Activated CD4-positive, alpha-beta T cell treated with anti-CD3 and anti-CD28 coated beads, Interleukin-2, amount 50 U/mL, for 24 hours (primary cell): Measurements from ENCODE around the gene SLC22A15.
"Not testable (repeated sequence)": the region's sequence is repeated elsewhere in the genome, so short reads cannot be mapped to it uniquely, and the experiment has no call there.

Experiments
- DNase-seq, 2 donors: peaks; one replicate each; pipeline ENCODE4 v3.0.0-alpha.2; 2020; ENCODE audit warnings: low read depth in 1 of 2, low spot score in 1 of 2

SLC22A15 gene

DNA sequence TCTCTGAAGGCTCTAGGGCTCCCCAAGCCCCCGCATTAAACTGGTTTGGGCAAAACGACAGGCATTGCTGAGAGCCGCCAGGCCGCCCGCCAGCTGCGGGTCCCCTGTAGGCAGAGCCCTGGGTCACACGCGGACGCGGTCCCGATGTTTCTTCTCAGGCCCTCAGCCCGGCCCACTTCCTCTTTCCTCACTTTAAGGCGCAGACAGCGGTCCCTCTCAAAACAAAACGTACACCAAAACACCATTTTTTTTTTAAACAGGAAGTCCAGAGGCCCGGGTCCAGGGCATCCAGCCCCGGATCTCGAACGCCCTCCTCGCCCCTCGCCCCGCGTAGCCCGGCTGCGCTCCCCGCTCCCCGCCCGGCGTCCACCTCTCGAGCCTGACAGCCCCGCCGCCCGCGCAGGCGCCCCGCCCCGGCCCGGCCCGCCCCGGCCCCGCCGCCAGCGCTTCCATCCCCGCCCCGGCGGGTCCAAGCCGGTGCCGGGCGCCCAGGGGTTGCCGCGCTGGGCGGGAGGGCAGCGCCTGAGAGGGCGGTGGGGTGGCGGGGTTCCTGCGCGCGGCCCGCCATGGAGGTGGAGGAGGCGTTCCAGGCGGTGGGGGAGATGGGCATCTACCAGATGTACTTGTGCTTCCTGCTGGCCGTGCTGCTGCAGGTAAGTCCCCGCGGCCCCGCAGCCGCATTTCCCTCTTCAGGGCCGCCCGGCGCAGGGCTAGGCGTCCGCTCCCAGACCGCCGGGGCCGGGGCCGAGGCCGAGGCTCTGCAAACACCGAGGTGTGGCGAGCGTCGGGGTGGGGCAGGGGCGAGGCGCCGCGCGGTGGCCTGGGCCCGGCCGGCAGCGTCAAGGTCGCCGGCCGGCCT lies at the start of gene SLC22A15:
SLC22A15 (plus strand) TSS at position 452 of the 859 bp plus-strand sequence; CDS start at position 567, 115 bp downstream.
- peak in 1 of 2 donors; percentile 5 for DNase-seq

DNA sequence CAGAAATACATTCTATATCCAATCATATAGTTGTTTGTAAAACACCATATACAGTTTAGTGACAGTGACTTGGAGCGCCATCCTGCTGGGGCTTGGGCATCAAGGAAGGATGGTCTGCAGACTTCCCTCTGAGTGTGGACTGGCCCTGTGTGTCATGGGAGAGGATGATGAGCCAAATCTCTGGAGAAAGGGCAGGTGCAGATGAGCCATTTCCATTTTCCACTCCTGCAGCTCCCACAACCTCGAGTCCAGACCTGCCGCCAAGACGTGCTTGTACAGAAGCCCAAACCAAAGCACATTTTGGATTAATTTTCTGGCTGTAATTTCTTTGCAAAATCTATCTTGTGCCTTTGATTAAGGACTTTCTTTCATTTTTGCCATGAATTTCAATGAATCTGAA lies 48.3 kb upstream of the SLC22A15 start:
- DNase-seq: no peak

DNA sequence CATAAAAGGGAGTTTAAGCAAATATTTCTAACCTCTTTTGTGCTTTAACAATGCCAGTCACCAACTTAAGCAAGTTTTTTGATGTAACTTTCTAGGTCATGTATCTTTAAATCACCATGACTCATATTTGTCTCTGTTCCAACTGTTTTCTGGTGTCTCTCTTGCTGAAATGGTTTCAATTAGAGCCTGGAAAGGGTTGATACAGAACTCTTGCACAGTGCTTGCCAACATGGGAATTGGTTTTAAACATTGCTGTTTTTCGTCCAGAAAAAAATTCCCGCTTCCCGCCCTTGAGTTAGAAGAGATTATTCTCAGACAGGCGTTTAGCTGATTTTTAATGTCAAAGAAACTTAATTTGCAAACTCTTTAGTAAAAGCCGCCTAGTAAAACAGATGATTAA lies 46.4 kb upstream of the SLC22A15 start:
- no peak for DNase-seq

DNA sequence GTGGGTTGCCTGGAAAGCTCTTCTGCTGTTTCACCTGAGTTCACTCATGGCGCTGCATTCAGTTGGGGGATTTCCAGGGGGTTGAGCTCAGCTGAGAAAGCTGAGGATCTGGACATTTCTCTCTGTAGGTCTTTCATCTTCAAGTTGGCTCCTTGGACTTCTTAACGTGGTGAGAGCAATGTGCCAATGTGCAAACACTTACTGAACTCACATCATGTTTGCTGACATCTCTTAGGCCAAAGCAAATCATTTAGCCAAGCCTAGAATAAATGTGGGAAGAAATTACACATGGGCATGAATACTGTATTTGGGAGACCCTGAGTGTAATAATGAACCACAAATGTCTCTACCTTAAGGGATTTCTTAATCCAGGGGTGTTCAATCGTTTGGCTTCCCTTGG lies 42.7 kb upstream of the SLC22A15 start:
- no peak for DNase-seq

DNA sequence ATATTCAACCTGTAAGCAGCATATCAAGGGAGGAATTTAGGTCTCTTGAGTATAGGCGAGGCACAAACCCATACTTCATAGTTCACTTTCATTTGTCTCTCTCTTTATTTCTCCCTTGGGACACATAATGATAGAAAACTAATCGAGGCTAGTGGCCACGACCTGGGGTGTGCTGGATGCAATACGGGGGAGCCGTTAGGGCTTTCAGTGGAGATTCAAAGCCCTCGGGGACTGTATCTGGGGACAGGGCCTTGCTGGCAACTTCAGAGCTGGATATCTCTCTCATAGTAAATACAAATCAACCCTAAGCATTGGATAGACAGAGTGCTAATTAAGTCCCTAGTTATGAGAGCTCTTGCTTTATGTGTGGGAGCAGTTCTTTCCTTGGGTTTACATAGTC lies 36.9 kb upstream of the SLC22A15 start:
- no peak for DNase-seq

DNA sequence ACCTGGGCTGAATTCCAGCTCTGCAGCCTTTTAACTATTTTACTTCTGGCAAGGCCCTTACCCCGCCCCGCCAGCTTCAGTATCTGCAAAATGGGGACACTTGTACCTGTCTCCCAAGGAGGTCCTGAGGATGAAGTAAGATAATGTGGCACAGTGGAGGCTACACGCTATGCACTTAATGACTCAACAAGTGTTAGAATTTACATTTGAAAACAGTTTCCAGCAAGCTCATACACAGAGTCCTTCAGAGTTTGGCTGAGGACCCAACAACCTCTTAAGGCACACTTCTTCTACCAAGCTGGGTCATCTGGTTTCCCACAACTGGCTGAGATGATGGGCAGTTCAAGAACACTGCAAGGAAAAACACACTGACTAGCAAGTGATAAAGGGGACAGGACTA lies 30.2 kb upstream of the SLC22A15 start:
- DNase-seq: no peak

DNA sequence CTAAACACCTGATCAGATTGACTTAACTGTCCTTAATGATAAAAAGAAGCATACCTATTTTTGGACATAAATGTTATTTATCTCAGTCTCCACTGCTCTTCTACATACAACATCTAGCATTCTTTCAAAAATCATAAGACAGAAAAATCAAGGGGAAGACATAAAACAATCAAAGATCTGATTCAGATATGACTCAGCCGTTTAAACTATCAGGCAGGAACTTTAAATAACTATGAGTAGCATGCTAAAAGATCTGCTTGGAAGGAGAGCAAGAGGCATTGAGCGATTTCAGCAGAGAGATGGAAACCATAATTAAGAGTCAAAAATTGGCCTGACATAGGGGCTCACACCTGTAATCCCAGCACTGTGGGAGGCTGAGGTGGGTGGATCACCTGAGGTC lies 27.2 kb upstream of the SLC22A15 start:
- DNase-seq: no peak

DNA sequence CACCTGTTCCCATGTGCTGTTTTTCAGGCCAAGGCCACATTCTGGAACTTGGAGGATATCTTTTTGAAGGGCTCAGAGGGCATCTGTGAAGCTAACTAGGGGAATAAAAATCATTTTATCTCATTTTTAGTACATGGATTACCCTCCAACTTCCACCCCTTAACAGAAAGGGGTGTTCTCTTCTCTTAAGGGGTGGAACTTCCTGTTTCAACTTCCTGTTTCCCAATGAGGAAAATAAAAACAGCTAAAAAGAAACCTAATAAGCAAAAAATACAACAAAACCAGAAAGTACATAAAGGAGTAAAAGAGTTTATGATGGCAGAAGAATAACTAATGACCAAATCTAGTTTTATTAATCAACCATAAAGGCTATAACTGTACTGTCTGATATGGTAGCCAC lies 24.8 kb upstream of the SLC22A15 start:
- no peak for DNase-seq

DNA sequence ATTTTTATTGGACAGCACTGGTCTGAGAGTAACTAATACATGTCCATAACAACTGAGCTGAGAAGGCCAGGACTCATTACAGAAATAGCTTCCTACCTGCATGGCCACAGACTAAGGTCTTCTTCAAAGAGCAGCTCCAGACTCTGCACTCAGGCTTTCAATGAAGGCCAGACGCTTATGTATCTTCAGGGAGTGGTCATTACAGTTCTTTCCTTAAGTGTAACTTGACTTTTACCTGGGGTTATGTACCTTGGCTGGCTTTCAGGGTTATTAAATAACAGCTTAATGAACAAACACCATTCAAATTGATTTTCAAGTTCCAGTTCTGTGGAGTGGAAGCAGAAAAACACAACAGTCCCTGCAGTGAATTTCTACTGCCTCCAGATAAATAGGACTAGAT lies 23.8 kb upstream of the SLC22A15 start:
- DNase-seq: no peak

DNA sequence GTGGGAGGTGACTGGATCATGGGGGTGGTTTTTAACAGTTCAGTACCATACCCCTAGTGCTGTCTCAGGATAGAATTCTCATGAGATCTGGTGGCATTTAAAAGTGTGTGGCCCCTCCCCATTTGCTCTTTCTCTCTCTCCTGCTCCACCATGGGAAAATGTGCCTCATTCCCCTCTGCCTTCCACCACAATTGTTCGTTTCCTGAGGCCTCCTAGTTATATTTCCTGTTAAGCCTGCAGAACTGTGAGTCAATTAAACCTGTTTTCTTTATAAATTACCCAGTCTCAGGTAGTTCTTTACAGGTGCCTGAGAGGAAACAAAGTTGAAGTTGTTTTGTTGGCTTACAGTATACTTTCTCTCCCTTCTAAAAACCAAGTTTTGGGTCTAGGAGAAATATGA lies 23.1 kb upstream of the SLC22A15 start:
- no peak for DNase-seq

DNA sequence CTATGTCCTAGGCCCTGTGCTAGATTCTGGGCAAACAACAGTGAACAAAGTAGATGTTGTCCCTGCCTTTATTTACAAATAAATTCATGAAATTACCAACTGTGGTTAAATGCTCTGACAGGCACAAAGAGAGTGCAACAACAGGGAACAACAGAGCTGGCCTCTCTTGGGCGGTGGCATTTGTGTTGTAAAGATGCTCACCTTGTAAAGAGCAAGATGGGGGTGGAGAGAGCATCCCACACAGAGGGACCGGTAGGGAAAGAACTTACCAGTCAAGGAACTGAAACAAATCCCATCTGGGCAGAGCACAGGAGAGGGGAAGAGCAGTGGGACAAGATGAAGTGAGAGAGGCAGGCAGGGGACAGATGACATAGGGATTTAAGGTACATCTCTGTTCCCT lies 21.6 kb upstream of the SLC22A15 start:
- no peak for DNase-seq

DNA sequence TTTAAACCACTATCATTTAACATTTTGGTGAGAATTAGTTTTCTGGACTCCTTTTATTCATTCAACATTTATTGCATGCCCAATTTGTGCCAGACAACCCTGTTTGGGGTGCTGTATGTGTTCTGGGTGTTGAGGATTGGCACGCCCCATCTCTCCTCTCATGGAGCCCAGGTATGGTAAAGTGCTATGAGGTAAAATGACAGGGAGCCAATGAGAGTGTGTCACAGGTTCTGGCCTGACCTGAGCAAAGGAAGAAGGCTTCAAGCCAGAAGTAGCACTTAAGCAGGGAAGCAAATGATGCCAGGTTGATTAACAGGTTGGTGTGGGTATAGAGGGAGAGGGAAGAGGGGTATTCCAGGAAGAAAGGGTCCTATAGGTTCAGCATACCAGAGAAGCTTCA lies 21.1 kb upstream of the SLC22A15 start:
- no peak for DNase-seq

DNA sequence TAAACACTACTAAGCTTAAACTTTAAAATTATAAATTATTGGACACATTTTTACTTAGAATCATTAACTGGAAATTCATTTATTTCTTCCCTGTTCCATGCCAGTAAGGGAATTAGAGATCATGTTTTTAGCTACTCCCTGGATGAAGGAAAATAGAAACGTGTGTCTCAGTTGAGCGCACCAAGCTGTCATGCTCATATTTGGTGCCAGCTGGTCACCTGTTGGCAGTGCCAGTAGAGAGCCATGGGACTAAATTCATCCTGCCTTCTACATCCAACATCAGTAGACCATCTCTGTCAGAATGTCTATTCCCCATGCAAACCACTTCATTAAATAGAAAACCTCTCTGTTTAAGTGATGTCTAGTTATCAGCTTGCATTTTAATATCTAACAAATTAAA lies 17.4 kb upstream of the SLC22A15 start:
- no peak for DNase-seq

DNA sequence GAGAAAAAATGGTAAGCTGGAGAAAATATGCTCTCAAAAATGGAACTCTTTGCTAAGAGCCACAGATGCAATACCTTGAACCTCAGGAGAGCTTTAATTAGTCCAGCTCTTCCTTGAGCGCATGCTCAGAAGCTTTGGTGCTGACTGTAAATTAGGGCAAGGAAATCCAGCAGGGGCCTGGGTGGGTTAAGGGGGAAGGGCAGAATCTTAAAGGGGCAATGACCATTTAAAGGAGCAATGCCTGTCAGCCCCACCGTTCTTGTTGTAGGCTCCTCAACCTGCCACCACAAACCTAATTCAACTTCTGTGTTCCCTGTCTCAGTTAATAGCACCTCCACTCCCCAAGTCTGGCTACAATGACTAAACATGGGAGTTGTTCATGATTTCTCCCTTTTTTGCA lies 6.8 kb upstream of the SLC22A15 start:
- DNase-seq: no peak

DNA sequence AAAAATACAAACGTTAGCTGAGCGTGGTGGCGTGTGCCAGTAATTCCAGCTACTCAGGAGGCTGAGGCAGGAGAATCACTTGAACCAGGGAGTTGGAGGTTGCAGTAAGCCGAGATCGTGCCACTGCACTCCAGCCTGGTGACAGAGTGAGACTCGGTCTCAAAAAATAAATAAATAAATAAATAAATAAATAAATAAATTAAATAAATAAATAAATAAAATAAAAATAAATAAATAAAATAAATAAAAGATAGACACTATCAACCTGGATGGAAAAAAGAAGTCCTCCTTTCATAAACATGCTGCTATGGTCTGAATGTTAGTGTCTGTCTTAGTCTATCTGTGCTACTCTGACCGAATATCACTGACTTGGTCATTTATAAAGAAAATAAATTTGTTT lies 4.5 kb upstream of the SLC22A15 start:
- not testable (repeated sequence) for DNase-seq

DNA sequence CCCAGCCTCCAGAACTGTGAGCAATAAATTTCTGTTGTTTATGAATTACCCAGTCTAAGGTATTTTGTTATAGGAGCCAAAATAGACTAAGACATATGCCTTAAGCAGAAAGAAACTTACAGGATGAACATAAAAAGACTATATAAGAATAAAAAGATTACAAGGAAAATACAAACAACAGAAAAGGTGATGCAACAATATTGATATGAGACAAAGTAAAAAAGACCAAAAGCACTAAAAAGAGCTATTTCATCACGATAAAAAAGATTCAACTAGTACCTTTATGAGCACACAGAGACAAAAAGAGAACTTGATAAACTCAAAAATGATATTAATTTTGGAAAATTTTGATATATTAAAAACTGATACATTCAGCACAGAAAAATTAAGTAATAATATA lies 3.2 kb upstream of the SLC22A15 start:
- no peak for DNase-seq

DNA sequence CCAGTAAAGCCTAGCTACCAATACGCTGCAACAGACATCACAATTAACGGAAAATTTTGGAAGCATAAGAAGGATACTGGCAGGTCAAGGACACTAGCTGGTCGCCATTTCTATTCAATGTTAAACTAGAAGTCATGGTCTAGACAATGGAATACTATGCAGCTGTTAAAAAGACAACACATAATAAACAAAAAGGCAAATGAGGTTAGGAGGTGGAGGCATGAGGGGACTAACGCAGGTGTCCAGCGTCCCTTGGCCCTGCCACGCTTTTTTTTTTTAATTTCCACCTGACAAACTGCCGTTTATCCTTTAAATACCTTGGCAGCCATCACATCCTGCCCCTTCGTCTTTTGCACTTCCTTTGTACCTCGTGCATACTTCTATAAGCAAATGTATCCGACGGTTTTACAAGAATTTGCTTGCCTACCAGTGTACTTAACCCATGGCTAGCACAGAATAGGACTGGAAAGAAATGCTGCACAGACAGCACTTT lies 698 bp upstream of the SLC22A15 start:
- no peak for DNase-seq

DNA sequence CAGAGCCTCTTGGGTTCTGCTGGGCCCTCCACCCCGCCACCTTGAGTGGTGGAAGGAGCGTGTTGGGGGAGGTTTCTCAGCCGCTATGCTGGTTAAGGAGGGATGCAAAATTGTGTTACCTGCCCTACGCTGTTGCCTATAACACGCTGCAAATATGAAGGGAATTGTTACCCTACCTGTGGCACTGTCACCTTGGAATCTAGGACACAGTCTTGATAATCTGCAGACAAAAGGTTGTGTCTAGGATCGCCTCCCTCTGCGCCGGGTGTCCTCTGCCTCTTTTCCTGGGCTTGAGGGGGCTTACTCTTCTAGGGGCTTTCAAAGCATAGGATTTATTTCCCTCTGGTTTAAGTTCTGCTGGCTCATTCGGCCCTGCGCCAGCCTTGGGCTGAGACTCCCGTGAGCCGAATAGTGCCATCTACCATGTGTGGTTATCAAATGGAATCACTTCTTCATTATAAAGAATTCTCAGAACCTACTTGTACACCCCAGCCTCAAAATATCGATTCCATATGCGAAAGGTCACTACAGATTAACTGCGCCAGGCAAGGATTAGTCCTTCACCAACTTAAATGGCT lies 697 bp downstream of the SLC22A15 start:
- DNase-seq: no peak

DNA sequence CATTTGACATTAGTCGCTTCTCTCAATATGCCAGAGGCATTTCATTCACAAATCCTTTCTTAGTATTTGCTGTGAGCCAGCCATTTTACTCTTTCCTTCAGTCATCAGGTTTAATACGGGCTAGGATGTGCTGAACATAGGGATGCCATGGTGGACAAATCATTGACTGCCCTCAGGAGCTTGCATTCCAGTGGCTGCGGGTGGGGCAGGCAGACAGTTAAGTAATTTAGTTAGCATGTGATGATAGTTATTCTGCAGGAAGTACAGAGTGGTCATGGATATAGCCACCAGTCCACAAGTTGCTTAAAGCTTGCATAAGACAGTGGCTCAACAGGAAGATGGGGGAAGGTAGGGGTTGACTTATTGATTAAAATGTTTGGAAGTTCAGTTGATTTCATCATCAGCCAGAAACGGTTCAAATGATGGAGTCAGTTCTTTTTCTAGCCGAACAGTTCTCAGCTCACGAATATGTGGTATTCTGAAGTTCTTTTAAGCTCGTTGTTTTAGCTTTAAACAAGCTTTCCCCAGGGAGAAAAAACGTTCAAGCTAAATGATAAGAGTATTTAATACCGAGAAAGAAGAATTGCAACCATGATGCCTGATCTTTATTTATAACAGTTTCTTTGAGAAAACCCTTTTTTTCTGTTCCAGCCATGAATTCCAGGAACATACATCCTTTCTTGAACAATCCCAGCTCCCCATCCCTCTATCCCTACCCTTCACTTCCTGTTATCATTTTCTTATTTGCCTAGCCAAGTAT lies 1.4 kb downstream of the SLC22A15 start:
- no peak for DNase-seq

DNA sequence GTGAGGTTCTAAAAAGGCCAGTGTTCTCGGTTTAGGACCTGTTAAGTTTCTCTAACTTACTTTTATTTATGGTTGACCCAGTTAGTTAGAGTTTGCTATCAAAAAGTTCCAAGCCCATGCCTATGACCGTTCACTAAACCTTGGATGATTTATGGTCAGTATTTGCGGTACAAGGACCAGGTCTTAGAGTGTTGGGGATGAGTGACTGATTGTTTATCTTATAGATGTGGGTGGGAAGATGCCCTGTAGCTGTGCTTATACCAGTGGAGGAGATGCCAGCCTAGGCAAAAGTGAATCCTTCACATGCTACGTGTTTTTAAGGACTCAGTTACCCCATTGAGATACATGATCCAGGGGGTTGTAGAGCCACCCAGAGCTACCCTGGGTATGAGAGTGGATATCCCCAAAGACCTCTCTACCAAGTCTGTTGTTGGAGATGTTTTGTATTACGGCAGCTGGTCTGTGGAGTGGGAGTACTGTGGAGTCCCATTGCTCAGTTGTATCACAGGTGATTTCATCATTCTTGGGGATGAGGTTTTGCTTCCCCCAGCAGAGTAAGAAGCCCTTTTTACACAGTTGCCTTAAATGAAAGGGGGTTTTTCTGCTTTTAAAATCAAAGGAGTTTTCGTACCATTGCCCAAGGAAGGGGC lies 2.1 kb downstream of the SLC22A15 start:
- DNase-seq: no peak

DNA sequence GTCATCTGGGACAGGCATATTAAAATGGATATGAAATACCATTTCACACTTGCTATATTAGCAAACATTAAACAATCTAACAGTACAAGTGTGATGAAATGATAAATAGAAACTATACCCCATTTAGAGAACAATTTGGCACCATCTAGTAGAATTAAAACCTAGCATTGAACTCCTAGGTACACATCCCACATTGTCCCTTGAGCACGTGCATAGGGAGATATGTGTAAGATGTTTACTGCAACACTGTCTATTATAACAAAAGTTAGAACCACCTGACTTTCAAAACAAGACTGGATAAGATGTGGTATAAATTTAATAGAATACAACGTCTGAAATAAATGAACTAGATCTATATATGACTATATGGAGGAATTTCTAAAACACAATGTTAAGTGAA lies 3.8 kb downstream of the SLC22A15 start:
- no peak for DNase-seq
